Measurements from ENCODE around the gene SH3RF1.

DNA sequence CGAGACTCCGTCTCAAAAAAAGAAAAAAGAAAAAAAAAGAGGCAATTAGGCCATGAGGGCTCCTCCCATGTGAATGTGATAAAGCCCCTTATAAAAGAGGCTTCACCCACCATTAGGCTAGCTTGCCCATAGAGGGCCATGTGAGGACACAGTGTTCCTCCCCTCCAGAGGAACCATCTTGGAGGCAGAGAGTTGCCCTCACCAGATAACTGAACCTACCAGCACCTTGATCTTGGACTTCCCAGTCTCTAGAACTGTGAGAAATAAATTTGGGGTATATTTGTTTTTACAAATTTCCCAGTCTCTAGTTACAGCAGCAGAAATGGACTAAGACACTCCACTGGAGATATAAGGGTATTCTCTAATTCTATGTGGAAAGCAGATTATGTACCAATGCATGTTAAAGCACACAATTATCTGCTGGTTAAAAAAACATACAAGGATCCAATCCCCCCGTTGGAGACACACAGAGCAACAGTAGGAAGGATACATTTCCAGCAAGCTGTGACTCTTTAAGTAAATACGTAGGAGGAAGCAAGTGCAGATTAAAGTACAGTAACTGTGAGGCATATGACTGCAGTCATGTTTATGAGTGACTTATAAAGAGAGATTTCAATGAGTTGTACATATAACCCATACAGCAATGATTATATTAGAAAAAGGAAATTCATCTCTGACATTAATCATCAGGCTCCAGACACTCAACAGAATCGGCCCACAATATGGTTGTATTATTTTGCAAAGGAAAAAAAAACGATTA is 21.4 kb downstream of the SH3RF1 start:
- TF ChIP-seq YY1 (IDR thresholded peaks at IDR 0.05; ENCODE audit: low read depth, low read length) = no peak
- TF ChIP-seq, protein P1, sequence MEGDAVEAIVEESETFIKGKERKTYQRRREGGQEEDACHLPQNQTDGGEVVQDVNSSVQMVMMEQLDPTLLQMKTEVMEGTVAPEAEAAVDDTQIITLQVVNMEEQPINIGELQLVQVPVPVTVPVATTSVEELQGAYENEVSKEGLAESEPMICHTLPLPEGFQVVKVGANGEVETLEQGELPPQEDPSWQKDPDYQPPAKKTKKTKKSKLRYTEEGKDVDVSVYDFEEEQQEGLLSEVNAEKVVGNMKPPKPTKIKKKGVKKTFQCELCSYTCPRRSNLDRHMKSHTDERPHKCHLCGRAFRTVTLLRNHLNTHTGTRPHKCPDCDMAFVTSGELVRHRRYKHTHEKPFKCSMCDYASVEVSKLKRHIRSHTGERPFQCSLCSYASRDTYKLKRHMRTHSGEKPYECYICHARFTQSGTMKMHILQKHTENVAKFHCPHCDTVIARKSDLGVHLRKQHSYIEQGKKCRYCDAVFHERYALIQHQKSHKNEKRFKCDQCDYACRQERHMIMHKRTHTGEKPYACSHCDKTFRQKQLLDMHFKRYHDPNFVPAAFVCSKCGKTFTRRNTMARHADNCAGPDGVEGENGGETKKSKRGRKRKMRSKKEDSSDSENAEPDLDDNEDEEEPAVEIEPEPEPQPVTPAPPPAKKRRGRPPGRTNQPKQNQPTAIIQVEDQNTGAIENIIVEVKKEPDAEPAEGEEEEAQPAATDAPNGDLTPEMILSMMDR (IDR thresholded peaks at IDR 0.05 in 2 of 3, conservative IDR thresholded peaks at IDR 0.05 in 1 of 3; ENCODE audit: control insufficient read depth in 2 of 3, extremely low read depth in 1 of 3, insufficient read depth in 1 of 3, low read depth in 3 of 3, low read length in 3 of 3) = no peak
- no peak for TF ChIP-seq TCF12 (IDR thresholded peaks at IDR 0.05; ENCODE audit: low read depth, low read length)
- TF ChIP-seq PAX8 (IDR thresholded peaks at IDR 0.05) = no peak
- TF ChIP-seq NR2C2 (IDR thresholded peaks at IDR 0.05; ENCODE audit: borderline replicate concordance, control insufficient read depth, insufficient read length, low read depth) = no peak
- TF ChIP-seq, protein P2, sequence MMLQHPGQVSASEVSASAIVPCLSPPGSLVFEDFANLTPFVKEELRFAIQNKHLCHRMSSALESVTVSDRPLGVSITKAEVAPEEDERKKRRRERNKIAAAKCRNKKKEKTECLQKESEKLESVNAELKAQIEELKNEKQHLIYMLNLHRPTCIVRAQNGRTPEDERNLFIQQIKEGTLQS (IDR thresholded peaks at IDR 0.05; ENCODE audit: borderline replicate concordance, extremely low read depth, low read depth, low read length) = no peak
- no peak for TF ChIP-seq ZBED1 (IDR thresholded peaks at IDR 0.05; ENCODE audit: borderline replicate concordance)
- no peak for TF ChIP-seq STAT1 (conservative IDR thresholded peaks at IDR 0.05)
- no peak for TF ChIP-seq EZH2 (IDR thresholded peaks at IDR 0.05; ENCODE audit: borderline replicate concordance, control insufficient read depth, low read depth, low read length)
- no peak for TF ChIP-seq POLR2AphosphoS5 (IDR thresholded peaks at IDR 0.05; ENCODE audit: low read length)

All from GM12878 (cell line).